KMS-11 (cell line): ENCODE data around the gene SLAMF8.

ENCODE experiments used
- H2AFZ ChIP-seq: fragments of 200-600 bp; sonication (generic); 2 replicates; pipeline ENCODE4 v1.6.1; 2016; ENCODE audit warnings: antibody characterized with exemption, mixed run types, low read depth
- H3K27ac ChIP-seq: fragments of 200-600 bp; sonication (generic); 2 replicates; pipeline ENCODE4 v1.6.1; 2016; ENCODE audit warnings: mild to moderate bottlenecking, mixed run types
- H3K27me3 ChIP-seq: fragments of 200-600 bp; sonication (generic); 2 replicates; pipeline ENCODE4 v1.6.1; 2017; ENCODE audit warnings: mild to moderate bottlenecking, low read depth, mixed run types, moderate library complexity; ENCODE audit not compliant: insufficient read depth
- H3K36me3 ChIP-seq: fragments of 200-600 bp; sonication (generic); 2 replicates; pipeline ENCODE4 v1.6.1; 2017; ENCODE audit warnings: mild to moderate bottlenecking, mixed run types; ENCODE audit not compliant: insufficient read depth
- H3K4me1 ChIP-seq: fragments of 200-600 bp; sonication (generic); 2 replicates; pipeline ENCODE4 v1.6.1; 2016; ENCODE audit warnings: mild to moderate bottlenecking, low read depth, mixed run types; ENCODE audit not compliant: poor library complexity, severe bottlenecking
- H3K4me2 ChIP-seq: fragments of 200-600 bp; sonication (generic); 2 replicates; pipeline ENCODE4 v1.7.0; 2016; ENCODE audit warnings: mild to moderate bottlenecking, mixed run types
- H3K4me3 ChIP-seq: fragments of 200-600 bp; sonication (generic); IDR thresholded peaks from 2 replicates; pipeline ENCODE4 v1.6.1; 2017; ENCODE audit warnings: low read depth, low read length, mixed read lengths; ENCODE audit not compliant: insufficient read depth
- H3K79me2 ChIP-seq: fragments of 200-600 bp; sonication (generic); 2 replicates; pipeline ENCODE4 v1.6.1; 2016; ENCODE audit warnings: low read depth, mixed run types; ENCODE audit not compliant: insufficient read depth
- H3K9ac ChIP-seq: fragments of 200-600 bp; sonication (generic); 2 replicates; pipeline ENCODE4 v1.6.1; 2016; ENCODE audit warnings: mild to moderate bottlenecking, mixed run types
- H4K20me1 ChIP-seq: fragments of 200-600 bp; sonication (generic); 2 replicates; pipeline ENCODE4 v1.6.1; 2016; ENCODE audit warnings: mild to moderate bottlenecking, mixed run types; ENCODE audit not compliant: insufficient read depth
- TF ChIP-seq, protein P1 (sequence below): fragments of 200-600 bp; sonication (generic); conservative IDR thresholded peaks from 2 replicates; pipeline ENCODE4 v1.6.1; 2017; ENCODE audit warnings: low read depth, mild to moderate bottlenecking, antibody characterized with exemption, low read length, moderate library complexity, mixed read lengths

SLAMF8 gene

GRCh38 chr1:159841749-159842148 is 15.1 kb downstream of the SLAMF8 start:
- Histone ChIP-seq H3K27ac (no peak overlapping the region), H3K4me3 (no peak overlapping the region), H2AFZ (no peak overlapping the region), H3K9ac (no peak overlapping the region), H3K79me2 (no peaks in the 10 kb centered on the region), H3K4me2 (no peak overlapping the region), H3K36me3 (no peaks in the 10 kb centered on the region), H3K27me3 (no peaks in the 10 kb centered on the region; the same call in 1 of the 2 replicates), H4K20me1 (no peaks in the 10 kb centered on the region), H3K4me1 (no peaks in the 10 kb centered on the region)
- TF ChIP-seq, protein P1, sequence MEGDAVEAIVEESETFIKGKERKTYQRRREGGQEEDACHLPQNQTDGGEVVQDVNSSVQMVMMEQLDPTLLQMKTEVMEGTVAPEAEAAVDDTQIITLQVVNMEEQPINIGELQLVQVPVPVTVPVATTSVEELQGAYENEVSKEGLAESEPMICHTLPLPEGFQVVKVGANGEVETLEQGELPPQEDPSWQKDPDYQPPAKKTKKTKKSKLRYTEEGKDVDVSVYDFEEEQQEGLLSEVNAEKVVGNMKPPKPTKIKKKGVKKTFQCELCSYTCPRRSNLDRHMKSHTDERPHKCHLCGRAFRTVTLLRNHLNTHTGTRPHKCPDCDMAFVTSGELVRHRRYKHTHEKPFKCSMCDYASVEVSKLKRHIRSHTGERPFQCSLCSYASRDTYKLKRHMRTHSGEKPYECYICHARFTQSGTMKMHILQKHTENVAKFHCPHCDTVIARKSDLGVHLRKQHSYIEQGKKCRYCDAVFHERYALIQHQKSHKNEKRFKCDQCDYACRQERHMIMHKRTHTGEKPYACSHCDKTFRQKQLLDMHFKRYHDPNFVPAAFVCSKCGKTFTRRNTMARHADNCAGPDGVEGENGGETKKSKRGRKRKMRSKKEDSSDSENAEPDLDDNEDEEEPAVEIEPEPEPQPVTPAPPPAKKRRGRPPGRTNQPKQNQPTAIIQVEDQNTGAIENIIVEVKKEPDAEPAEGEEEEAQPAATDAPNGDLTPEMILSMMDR = no peak

GRCh38 chr1:159843459-159843858 is 16.8 kb downstream of the SLAMF8 start:
- H2AFZ ChIP-seq = no peak overlapping the region
- H3K4me2 ChIP-seq = no peak overlapping the region
- TF ChIP-seq, protein P1 = no peak
- no peaks in the 10 kb centered on the region for H3K36me3 ChIP-seq
- H4K20me1 ChIP-seq = no peaks in the 10 kb centered on the region
- no peaks in the 10 kb centered on the region for H3K4me1 ChIP-seq
- H3K4me3 ChIP-seq = no peak overlapping the region
- no peak overlapping the region for H3K27ac ChIP-seq
- H3K27me3 ChIP-seq = no peaks in the 10 kb centered on the region; the same call in 1 of the 2 replicates
- no peaks in the 10 kb centered on the region for H3K79me2 ChIP-seq
- H3K9ac ChIP-seq = no peak overlapping the region

- H4K20me1 ChIP-seq = no peaks in the 10 kb centered on the region
- H3K4me1 ChIP-seq = no peaks in the 10 kb centered on the region
- H3K27ac ChIP-seq = no peak overlapping the region
- no peak overlapping the region for H3K4me3 ChIP-seq
- no peaks in the 10 kb centered on the region for H3K79me2 ChIP-seq
- no peak overlapping the region for H2AFZ ChIP-seq
- TF ChIP-seq, protein P1 = no peak
- H3K36me3 ChIP-seq = no peaks in the 10 kb centered on the region
- no peak overlapping the region for H3K9ac ChIP-seq
- no peaks in the 10 kb centered on the region; the same call in 1 of the 2 replicates for H3K27me3 ChIP-seq
- no peak overlapping the region for H3K4me2 ChIP-seq
Measured at GRCh38 chr1:159845751-159846629, 19.3 kb downstream of the SLAMF8 start.

DNA sequence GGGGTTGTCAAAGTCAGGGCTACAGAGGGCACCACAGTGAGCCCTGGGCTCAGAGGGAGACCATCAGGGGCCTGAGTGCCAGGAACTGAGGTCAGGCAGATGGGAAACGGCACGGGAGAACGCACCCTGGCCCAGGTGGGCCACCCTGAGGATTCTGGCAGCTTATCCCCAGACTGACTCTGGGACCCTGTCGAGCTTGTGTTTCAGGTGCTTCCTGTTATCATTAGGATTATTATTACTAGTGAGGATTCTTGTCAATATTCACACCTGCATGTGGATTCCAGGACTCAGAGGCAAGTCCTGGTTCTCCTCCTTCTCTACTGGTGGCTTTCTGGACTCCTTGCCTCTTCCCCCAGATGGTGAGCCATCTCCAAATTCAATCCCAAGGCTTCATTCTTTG is 20.6 kb downstream of the SLAMF8 start:
- H3K4me3 ChIP-seq = no peak overlapping the region
- H3K79me2 ChIP-seq = no peaks in the 10 kb centered on the region
- H3K36me3 ChIP-seq = no peaks in the 10 kb centered on the region
- no peak overlapping the region for H3K4me2 ChIP-seq
- no peaks in the 10 kb centered on the region for H4K20me1 ChIP-seq
- no peak overlapping the region for H3K27ac ChIP-seq
- H2AFZ ChIP-seq = no peak overlapping the region
- H3K9ac ChIP-seq = no peak overlapping the region
- H3K27me3 ChIP-seq = no peaks in the 10 kb centered on the region; the same call in 1 of the 2 replicates
- peaks cover 2% of the 10 kb centered on the region for H3K4me1 ChIP-seq
- TF ChIP-seq, protein P1 = no peak
